ENCODE results near the gene PCSK5. TPM values are rescaled to one million over a fixed set of nuclear protein-coding genes. Genes with fewer than 3 reads are reported as not detected.

Gene PCSK5
- polyA plus RNA-seq, 1 donor (not counting 4 experiments of a cell fraction or from before 2014, with no cell fraction given): 1.9 TPM

DNA sequence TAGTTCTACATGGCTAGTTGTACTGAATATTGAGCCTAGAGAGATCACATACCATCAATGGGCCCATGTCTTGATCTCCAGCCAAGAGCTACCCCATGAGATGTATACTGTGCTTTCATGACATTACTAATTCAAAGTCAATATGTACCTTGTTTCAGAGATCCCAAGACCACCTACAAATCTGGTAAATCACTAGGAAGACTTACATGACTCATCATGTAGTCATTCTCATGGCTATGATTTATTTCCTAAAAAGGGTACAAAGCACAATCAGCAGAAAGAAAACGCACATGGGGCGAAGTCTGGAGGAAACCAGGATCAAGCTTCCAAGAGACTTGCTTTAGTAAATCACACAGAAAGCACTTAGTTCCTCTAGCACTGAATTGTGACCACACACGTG lies 103.0 kb downstream of the PCSK5 start:
- no peaks in the 10 kb centered on the region for H3K36me3 ChIP-seq (ENCODE audit: control insufficient read depth in 2 of 2, extremely low read depth in 1 of 2, insufficient read depth in 2 of 2, low read length in 2 of 2)
- FAIRE-seq (peak; percentile 68), DNase-seq (ENCODE audit: low read depth, low spot score) (no peak)
- no peaks in the 10 kb centered on the region for H3K27me3 ChIP-seq (ENCODE audit: control insufficient read depth, extremely low read depth, insufficient read depth, low read length)
- H3K79me2 ChIP-seq (ENCODE audit: control insufficient read depth, insufficient read depth, low read length): no peaks in the 10 kb centered on the region
- peak overlapping the region; percentile 26 for H2AFZ ChIP-seq (ENCODE audit: control insufficient read depth, low read length)
- dilution Hi-C loops (cut with MboI; ENCODE audit: extremely low pct_ligation_motif_present, low sequenced_read_pairs): no loop called here
- TF ChIP-seq, protein P1, sequence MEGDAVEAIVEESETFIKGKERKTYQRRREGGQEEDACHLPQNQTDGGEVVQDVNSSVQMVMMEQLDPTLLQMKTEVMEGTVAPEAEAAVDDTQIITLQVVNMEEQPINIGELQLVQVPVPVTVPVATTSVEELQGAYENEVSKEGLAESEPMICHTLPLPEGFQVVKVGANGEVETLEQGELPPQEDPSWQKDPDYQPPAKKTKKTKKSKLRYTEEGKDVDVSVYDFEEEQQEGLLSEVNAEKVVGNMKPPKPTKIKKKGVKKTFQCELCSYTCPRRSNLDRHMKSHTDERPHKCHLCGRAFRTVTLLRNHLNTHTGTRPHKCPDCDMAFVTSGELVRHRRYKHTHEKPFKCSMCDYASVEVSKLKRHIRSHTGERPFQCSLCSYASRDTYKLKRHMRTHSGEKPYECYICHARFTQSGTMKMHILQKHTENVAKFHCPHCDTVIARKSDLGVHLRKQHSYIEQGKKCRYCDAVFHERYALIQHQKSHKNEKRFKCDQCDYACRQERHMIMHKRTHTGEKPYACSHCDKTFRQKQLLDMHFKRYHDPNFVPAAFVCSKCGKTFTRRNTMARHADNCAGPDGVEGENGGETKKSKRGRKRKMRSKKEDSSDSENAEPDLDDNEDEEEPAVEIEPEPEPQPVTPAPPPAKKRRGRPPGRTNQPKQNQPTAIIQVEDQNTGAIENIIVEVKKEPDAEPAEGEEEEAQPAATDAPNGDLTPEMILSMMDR (optimal IDR thresholded peaks at IDR 0.05 in 1 of 3, IDR thresholded peaks at IDR 0.05 in 1 of 3, conservative IDR thresholded peaks at IDR 0.05 in 1 of 3; ENCODE audit: extremely low read depth in 1 of 3, insufficient read depth in 2 of 3, low read length in 3 of 3): no peak
- TF ChIP-seq EZH2 (IDR thresholded peaks at IDR 0.05; ENCODE audit: low read length): no peak
- H3K9me1 ChIP-seq (ENCODE audit: control insufficient read depth, extremely low read depth, insufficient read depth, low read length): no peaks in the 10 kb centered on the region
- no peak overlapping the region for H3K4me3 ChIP-seq (ENCODE audit: control insufficient read depth in 2 of 3, extremely low read depth in 1 of 3, insufficient read depth in 2 of 3, low read depth in 1 of 3, low read length in 3 of 3)
- H3K4me2 ChIP-seq (ENCODE audit: control insufficient read depth, extremely low read depth, insufficient read depth, low read depth, low read length): peak overlapping the region; percentile 14
- H4K20me1 ChIP-seq (ENCODE audit: control insufficient read depth, extremely low read depth, insufficient read depth, low read length): no peaks in the 10 kb centered on the region
- H3K4me1 ChIP-seq (ENCODE audit: control insufficient read depth, extremely low read depth, insufficient read depth, low read length): peaks cover 48% of the 10 kb centered on the region
- H3K27ac ChIP-seq (ENCODE audit: control insufficient read depth, insufficient read depth, low read length): peak overlapping the region; percentile 2
- H3K9me3 ChIP-seq (ENCODE audit: control insufficient read depth, low read depth, low read length): no peaks in the 10 kb centered on the region
- H3K9ac ChIP-seq (ENCODE audit: control insufficient read depth, extremely low read depth, insufficient read depth, low read length): no peak overlapping the region

DNA sequence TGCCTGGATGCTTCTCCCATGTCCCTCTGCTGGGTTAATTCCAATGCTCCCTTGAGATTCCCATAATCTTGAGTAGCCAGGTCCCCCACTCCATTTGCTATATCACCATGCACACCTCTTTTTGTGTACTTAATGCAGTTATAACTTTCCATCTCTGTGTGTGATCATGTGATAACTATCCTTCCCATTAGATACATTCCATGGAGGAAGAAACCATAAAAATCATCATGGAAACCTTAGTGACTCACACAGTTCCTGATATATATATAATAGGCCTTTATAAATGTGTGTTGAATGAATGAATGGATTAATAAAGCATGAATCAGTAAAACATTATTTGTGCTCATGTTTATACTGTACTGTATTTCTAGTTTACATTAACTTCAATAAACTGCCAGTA lies 104.6 kb downstream of the PCSK5 start:
- Histone ChIP-seq H3K4me2 (ENCODE audit: control insufficient read depth, extremely low read depth, insufficient read depth, low read depth, low read length) (no peak overlapping the region), H3K9me1 (ENCODE audit: control insufficient read depth, extremely low read depth, insufficient read depth, low read length) (no peaks in the 10 kb centered on the region), H4K20me1 (ENCODE audit: control insufficient read depth, extremely low read depth, insufficient read depth, low read length) (no peaks in the 10 kb centered on the region), H3K36me3 (ENCODE audit: control insufficient read depth in 2 of 2, extremely low read depth in 1 of 2, insufficient read depth in 2 of 2, low read length in 2 of 2) (no peaks in the 10 kb centered on the region), H3K27me3 (ENCODE audit: control insufficient read depth, extremely low read depth, insufficient read depth, low read length) (no peaks in the 10 kb centered on the region), H3K9ac (ENCODE audit: control insufficient read depth, extremely low read depth, insufficient read depth, low read length) (no peak overlapping the region), H3K79me2 (ENCODE audit: control insufficient read depth, insufficient read depth, low read length) (no peaks in the 10 kb centered on the region), H3K9me3 (ENCODE audit: control insufficient read depth, low read depth, low read length) (no peaks in the 10 kb centered on the region), H3K4me1 (ENCODE audit: control insufficient read depth, extremely low read depth, insufficient read depth, low read length) (peaks cover 39% of the 10 kb centered on the region), H2AFZ (ENCODE audit: control insufficient read depth, low read length) (no peak overlapping the region), H3K27ac (ENCODE audit: control insufficient read depth, insufficient read depth, low read length) (no peak overlapping the region), H3K4me3 (ENCODE audit: control insufficient read depth in 2 of 3, extremely low read depth in 1 of 3, insufficient read depth in 2 of 3, low read depth in 1 of 3, low read length in 3 of 3) (no peak overlapping the region)
- no peak for FAIRE-seq
- TF ChIP-seq, protein P1 (optimal IDR thresholded peaks at IDR 0.05 in 1 of 3, IDR thresholded peaks at IDR 0.05 in 1 of 3, conservative IDR thresholded peaks at IDR 0.05 in 1 of 3; ENCODE audit: extremely low read depth in 1 of 3, insufficient read depth in 2 of 3, low read length in 3 of 3): no peak
- TF ChIP-seq EZH2 (IDR thresholded peaks at IDR 0.05; ENCODE audit: low read length): no peak
- dilution Hi-C loops (cut with MboI; ENCODE audit: extremely low pct_ligation_motif_present, low sequenced_read_pairs): no loop called here
- DNase-seq (ENCODE audit: low read depth, low spot score): no peak
